GM19463 (cell line): ENCODE data around the gene LRRC15.

Experiments
- ATAC-seq: cut with Tn5 transposase; IDR thresholded peaks from one replicate; pipeline ENCODE4 v1.9.1; 2021; ENCODE audit warnings: mild to moderate bottlenecking, moderate library complexity; ENCODE audit not compliant: unreplicated experiment

The LRRC15 gene

GRCh38 chr3:194364652-194365434 is 4.7 kb downstream of the LRRC15 start:
- no peak for ATAC-seq

- ATAC-seq: no peak
Observed at GRCh38 chr3:194364314-194364651, 5.3 kb downstream of the LRRC15 start.

- ATAC-seq: no peak
Observed at GRCh38 chr3:194360568-194360967, 9.0 kb downstream of the LRRC15 start.

- ATAC-seq: no peak
Observed at GRCh38 chr3:194357681-194358080, 11.9 kb downstream of the LRRC15 start.

GRCh38 chr3:194355379-194355778 is 14.2 kb downstream of the LRRC15 start:
- ATAC-seq: no peak

GRCh38 chr3:194354315-194354714 is 15.2 kb downstream of the LRRC15 start:
- ATAC-seq: no peak

- no peak for ATAC-seq
Observed at GRCh38 chr3:194352667-194353246, 16.8 kb downstream of the LRRC15 start.

- no peak for ATAC-seq
Observed at GRCh38 chr3:194351952-194352536, 17.5 kb downstream of the LRRC15 start.

GRCh38 chr3:194351080-194351672 is 18.4 kb downstream of the LRRC15 start, which contains the start of gene CPN2:
CPN2 (minus strand) TSS chr3:194351328; CDS start chr3:194342702, 8,626 bp downstream.
- ATAC-seq: no peak

GRCh38 chr3:194350726-194351071 is 18.8 kb downstream of the LRRC15 start:
- no peak for ATAC-seq

GRCh38 chr3:194348354-194348753 is 21.2 kb downstream of the LRRC15 start:
- no peak for ATAC-seq

GRCh38 chr3:194346621-194347020 is 22.9 kb downstream of the LRRC15 start:
- ATAC-seq: no peak

- ATAC-seq: no peak
Observed at GRCh38 chr3:194346035-194346434, 23.5 kb downstream of the LRRC15 start.

- ATAC-seq: peak; percentile 65
Observed at GRCh38 chr3:194344012-194344411, 25.5 kb downstream of the LRRC15 start.

- no peak for ATAC-seq
Observed at GRCh38 chr3:194343561-194343893, 26.0 kb downstream of the LRRC15 start.

GRCh38 chr3:194342861-194343560 is 26.5 kb downstream of the LRRC15 start:
- no peak for ATAC-seq

GRCh38 chr3:194340757-194341400 is 28.7 kb downstream of the LRRC15 start:
- no peak for ATAC-seq

GRCh38 chr3:194339840-194340239 is 29.7 kb downstream of the LRRC15 start:
- no peak for ATAC-seq

- ATAC-seq: no peak
Observed at GRCh38 chr3:194339356-194339755, 30.2 kb downstream of the LRRC15 start.

GRCh38 chr3:194337965-194338753 is 31.4 kb downstream of the LRRC15 start:
- ATAC-seq: no peak
